DOHH2 (cell line): ENCODE measurements around the gene UBAC2.

Source experiments
- H3F3A ChIP-seq: fragments of 200-600 bp; sonication (generic), shearing (Covaris generic); 2 replicates; pipeline ENCODE4 v1.6.0; 2016; ENCODE audit warnings: antibody characterized with exemption, mild to moderate bottlenecking; ENCODE audit not compliant: control insufficient read depth, insufficient read depth
- H3K27ac ChIP-seq: fragments of 200-600 bp; sonication (generic); 2 replicates; pipeline ENCODE4 v1.5.1; 2014; ENCODE audit warnings: low read depth, mild to moderate bottlenecking, low read length, moderate library complexity
- H3K27me3 ChIP-seq: fragments of 200-600 bp; sonication (generic); 2 replicates; pipeline ENCODE4 v1.6.1; 2014; ENCODE audit warnings: mild to moderate bottlenecking, low read length, mixed read lengths; ENCODE audit not compliant: control insufficient read depth
- H3K36me3 ChIP-seq: fragments of 200-600 bp; sonication (generic); 2 replicates; pipeline ENCODE4 v1.6.1; 2014; ENCODE audit warnings: mild to moderate bottlenecking, low read length, moderate library complexity, mixed read lengths; ENCODE audit not compliant: control insufficient read depth
- H3K4me1 ChIP-seq: fragments of 200-600 bp; sonication (generic); 2 replicates; pipeline ENCODE4 v1.6.1; 2014; ENCODE audit warnings: mild to moderate bottlenecking, low read length, mixed read lengths; ENCODE audit not compliant: control insufficient read depth
- H3K4me2 ChIP-seq: fragments of 200-600 bp; sonication (generic); 2 replicates; pipeline ENCODE4 v1.6.0; 2014; ENCODE audit warnings: mild to moderate bottlenecking, low read length, moderate library complexity
- H3K4me3 ChIP-seq: fragments of 200-600 bp; sonication (generic); 2 replicates; pipeline ENCODE4 v1.5.1; 2014; ENCODE audit warnings: mild to moderate bottlenecking, low read length, mixed read lengths
- H3K79me2 ChIP-seq: fragments of 200-600 bp; sonication (generic); 2 replicates; pipeline ENCODE4 v1.6.1; 2014; ENCODE audit warnings: mild to moderate bottlenecking, low read length, mixed read lengths; ENCODE audit not compliant: control insufficient read depth
- H3K9me2 ChIP-seq: fragments of 200-600 bp; sonication (generic); replicated peaks from 2 replicates; pipeline ENCODE4 v1.6.1; 2014; ENCODE audit warnings: mild to moderate bottlenecking, low read length, mixed read lengths; ENCODE audit not compliant: control insufficient read depth
- H3K9me3 ChIP-seq: fragments of 200-600 bp; sonication (generic); 2 replicates; pipeline ENCODE4 v1.6.1; 2014; ENCODE audit warnings: antibody characterized with exemption, low read length, mixed read lengths; ENCODE audit not compliant: control insufficient read depth, insufficient read depth
- H4K20me1 ChIP-seq: fragments of 200-600 bp; sonication (generic); 2 replicates; pipeline ENCODE4 v1.6.0; 2014; ENCODE audit warnings: low read depth, mild to moderate bottlenecking, antibody characterized with exemption, low read length, moderate library complexity; ENCODE audit not compliant: control insufficient read depth, insufficient read depth
- CTCF ChIP-seq: fragments of 200-600 bp; sonication (generic); IDR thresholded peaks from one replicate; pipeline ENCODE4 v1.5.1; 2014; ENCODE audit warnings: antibody characterized with exemption, mild to moderate bottlenecking, low read depth, low read length; ENCODE audit not compliant: poor library complexity, severe bottlenecking
- EZH2phosphoT487 ChIP-seq: fragments of 200-600 bp; sonication (generic); IDR thresholded peaks from 2 replicates; pipeline ENCODE4 v1.6.1; 2017; ENCODE audit warnings: borderline replicate concordance, mild to moderate bottlenecking, antibody characterized with exemption, low read length, moderate library complexity, mixed read lengths

The UBAC2 gene

GRCh38 chr13:99376132-99376531 lies 175.5 kb downstream of the UBAC2 start:
- no peaks in the 10 kb centered on the region for H3K79me2 ChIP-seq
- no peak overlapping the region for H3K4me3 ChIP-seq
- H3K36me3 ChIP-seq: no peaks in the 10 kb centered on the region
- H3K9me3 ChIP-seq: no peaks in the 10 kb centered on the region
- no peaks in the 10 kb centered on the region for H3F3A ChIP-seq
- H3K4me2 ChIP-seq: no peak overlapping the region
- H4K20me1 ChIP-seq: peaks cover 20% of the 10 kb centered on the region
- peaks cover 37% of the 10 kb centered on the region for H3K4me1 ChIP-seq
- H3K27me3 ChIP-seq: no peaks in the 10 kb centered on the region
- no peaks in the 10 kb centered on the region for H3K9me2 ChIP-seq
- H3K27ac ChIP-seq: no peak overlapping the region
- TF ChIP-seq CTCF (no peak), EZH2phosphoT487 (no peak)

DNA sequence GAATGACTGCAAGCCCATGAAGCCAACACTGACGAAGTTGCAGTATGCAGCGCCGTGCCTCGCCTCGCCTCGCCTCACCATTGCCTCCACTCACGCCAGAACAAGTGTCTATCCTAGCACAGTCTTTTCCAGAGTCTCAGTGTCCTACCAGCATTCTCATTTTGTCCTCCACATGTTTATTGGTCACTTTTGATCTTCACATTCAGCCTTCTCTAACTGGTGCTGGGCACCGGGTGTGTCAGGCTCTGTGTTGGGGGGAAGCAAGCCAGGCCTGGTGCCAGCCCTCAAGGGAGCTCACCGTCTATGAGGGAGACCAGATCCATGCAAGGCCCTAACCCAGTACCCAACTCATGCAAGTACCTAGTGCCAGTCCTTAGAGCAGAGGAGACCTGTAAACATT lies 176.3 kb downstream of the UBAC2 start:
- Histone ChIP-seq H3K9me2 (no peaks in the 10 kb centered on the region), H3K9me3 (no peaks in the 10 kb centered on the region), H3F3A (no peaks in the 10 kb centered on the region), H3K4me1 (peaks cover 37% of the 10 kb centered on the region), H3K4me3 (no peak overlapping the region), H3K79me2 (no peaks in the 10 kb centered on the region), H3K36me3 (no peaks in the 10 kb centered on the region), H3K27me3 (no peaks in the 10 kb centered on the region), H3K4me2 (no peak overlapping the region), H3K27ac (no peak overlapping the region), H4K20me1 (peaks cover 20% of the 10 kb centered on the region)
- TF ChIP-seq EZH2phosphoT487: no peak
- no peak for TF ChIP-seq CTCF

- Histone ChIP-seq H3F3A (no peaks in the 10 kb centered on the region), H3K27ac (no peak overlapping the region), H3K9me2 (no peaks in the 10 kb centered on the region), H3K79me2 (no peaks in the 10 kb centered on the region), H3K9me3 (no peaks in the 10 kb centered on the region), H3K27me3 (no peaks in the 10 kb centered on the region), H3K4me3 (no peak overlapping the region), H3K4me1 (peaks cover 37% of the 10 kb centered on the region), H3K36me3 (no peaks in the 10 kb centered on the region), H3K4me2 (no peak overlapping the region), H4K20me1 (peaks cover 20% of the 10 kb centered on the region)
- no peak for TF ChIP-seq CTCF
- no peak for TF ChIP-seq EZH2phosphoT487
These were observed 177.0 kb downstream of the UBAC2 start for GRCh38 chr13:99377641-99378040.
